Right ventricle myocardium superior (tissue), 1 donor: ENCODE data around the gene OR2A1. TPM values are rescaled to one million over a fixed set of nuclear protein-coding genes. Genes with fewer than 3 reads are reported as not detected.
"Not testable (repeated sequence)": the region's sequence is repeated elsewhere in the genome, so short reads cannot be mapped to it uniquely, and the experiment has no call there.

ENCODE experiments used
- ATAC-seq: fragments of 200-7000 bp; cut with Tn5 transposase; one replicate; pipeline ENCODE4 v1.9.1; 2020; ENCODE audit warnings: mild to moderate bottlenecking; ENCODE audit not compliant: poor library complexity
- DNase-seq: peaks from one replicate; pipeline ENCODE4 v3.0.0-alpha.2; 2020
- intact Hi-C: fragments of 100-400 bp; cut with DNase I; formaldehyde crosslinking; loops from one replicate; pipeline ENCODE4 v1.11.2; 2022
- total RNA-seq: library from RNA; stranded (reverse); fragmentation: NEBNext Ultra II Directional; extraction: Animal tissue kit (Norgen Biotek cat#: 25700); gene quantifications from one replicate; pipeline ENCODE4 v1.2.1, GENCODE V29; 2021
- donor health status: DM: no; HTN: yes; CAD: no; lungs with severe emphysema.

OR2A1 gene
- total RNA-seq, 1 donor from 2014 or later, result not detected

GRCh38 chr7:144317537-144317936 is 5.3 kb downstream of the OR2A1 start:
- DNase-seq, intact Hi-C loops, ATAC-seq: not testable (repeated sequence)

GRCh38 chr7:144319547-144319946 is 7.3 kb downstream of the OR2A1 start:
- intact Hi-C loops, DNase-seq, ATAC-seq: not testable (repeated sequence)

GRCh38 chr7:144321677-144322206 is 9.5 kb downstream of the OR2A1 start:
- ATAC-seq, DNase-seq, intact Hi-C loops: not testable (repeated sequence)

- intact Hi-C loops, ATAC-seq: not testable (repeated sequence)
- peak; percentile 40 for DNase-seq
Measured at GRCh38 chr7:144323359-144323758, 11.1 kb downstream of the OR2A1 start.

- DNase-seq, ATAC-seq, intact Hi-C loops: not testable (repeated sequence)
Measured at GRCh38 chr7:144325868-144326267, 13.6 kb downstream of the OR2A1 start.

GRCh38 chr7:144330044-144330443 is 17.8 kb downstream of the OR2A1 start:
- intact Hi-C loops, DNase-seq, ATAC-seq: not testable (repeated sequence)

GRCh38 chr7:144331221-144331995 is 19.2 kb downstream of the OR2A1 start:
- intact Hi-C loops, DNase-seq: not testable (repeated sequence)
- peak; percentile 60 for ATAC-seq

- intact Hi-C loops, DNase-seq: not testable (repeated sequence)
- ATAC-seq, result peak; percentile 42
Measured at GRCh38 chr7:144331996-144332288, 19.7 kb downstream of the OR2A1 start.

- intact Hi-C loops, ATAC-seq, DNase-seq: not testable (repeated sequence)
Measured at GRCh38 chr7:144348625-144349024, 36.4 kb downstream of the OR2A1 start.

- intact Hi-C loops, DNase-seq, ATAC-seq: not testable (repeated sequence)
Measured at GRCh38 chr7:144351667-144352066, 39.4 kb downstream of the OR2A1 start.

GRCh38 chr7:144355176-144355822 is 43.1 kb downstream of the OR2A1 start, which contains the start of gene ARHGEF5:
TSS of gene ARHGEF5 (plus strand) at chr7:144355402. CDS start at chr7:144362670, 7,268 bp downstream.
- intact Hi-C loops, DNase-seq: not testable (repeated sequence)
- peak; percentile 92 for ATAC-seq

GRCh38 chr7:144356185-144356584 is 44.0 kb downstream of the OR2A1 start:
- DNase-seq, intact Hi-C loops, ATAC-seq: not testable (repeated sequence)

- DNase-seq, ATAC-seq, intact Hi-C loops: not testable (repeated sequence)
Measured at GRCh38 chr7:144356860-144357259, 44.6 kb downstream of the OR2A1 start.

- DNase-seq, intact Hi-C loops, ATAC-seq: not testable (repeated sequence)
Measured at GRCh38 chr7:144362061-144362460, 49.8 kb downstream of the OR2A1 start.

GRCh38 chr7:144365523-144365922 is 53.3 kb downstream of the OR2A1 start:
- intact Hi-C loops, ATAC-seq, DNase-seq: not testable (repeated sequence)

- intact Hi-C loops, DNase-seq, ATAC-seq: not testable (repeated sequence)
Measured at GRCh38 chr7:144367250-144367649, 55.0 kb downstream of the OR2A1 start.

GRCh38 chr7:144369221-144369620 is 57.0 kb downstream of the OR2A1 start:
- ATAC-seq, DNase-seq, intact Hi-C loops: not testable (repeated sequence)
